Bronchial epithelial cell (primary cell): ENCODE data around the gene CRYBA1. TPM values are rescaled to one million over a fixed set of nuclear protein-coding genes. Genes with fewer than 3 reads are reported as not detected.
A peak's percentile ranks its signal among the peaks of the same experiment; 100 is the strongest.
"Not testable (repeated sequence)": the region's sequence is repeated elsewhere in the genome, so short reads cannot be mapped to it uniquely, and the experiment has no call there.

ENCODE experiments used
- DNase-seq: peaks from one replicate; pipeline ENCODE4 v3.0.0-alpha.2; 2010; ENCODE audit warnings: low read depth
- FAIRE-seq: peaks from 2 replicates; lab custom pipeline; 2011; peaks lifted over from hg19 to GRCh38; lab: Jason Lieb, UNC
- H3K27me3 ChIP-seq: 2 replicates; pipeline ENCODE4 v1.5.1; 2011; ENCODE audit warnings: low read length; ENCODE audit not compliant: control insufficient read depth, insufficient read depth
- H3K36me3 ChIP-seq: 2 replicates; pipeline ENCODE4 v1.5.1; 2011; ENCODE audit warnings: low read length; ENCODE audit not compliant: control insufficient read depth, insufficient read depth
- H3K4me3 ChIP-seq: 2 replicates; pipeline ENCODE4 v1.5.1; 2011; ENCODE audit warnings: mild to moderate bottlenecking, low read depth, low read length, control low read depth
- total RNA-seq: library from RNA; depleted of rRNA; stranded (reverse); fragments of >200 nt; gene quantifications from 2 replicates; pipeline ENCODE4 v1.2.1, GENCODE V29; 2014
- TF ChIP-seq, protein P1 (sequence below): IDR thresholded peaks from 2 replicates; pipeline ENCODE4 v1.5.1; 2011; ENCODE audit warnings: mild to moderate bottlenecking, moderate library complexity, low read length, control low read depth, inconsistent platforms; ENCODE audit not compliant: insufficient read depth, severe bottlenecking

The CRYBA1 gene
- total RNA-seq, 1 donor from 2014 or later, result not detected

GRCh38 chr17:29255926-29256522 is 9.4 kb downstream of the CRYBA1 start:
- TF ChIP-seq, protein P1, sequence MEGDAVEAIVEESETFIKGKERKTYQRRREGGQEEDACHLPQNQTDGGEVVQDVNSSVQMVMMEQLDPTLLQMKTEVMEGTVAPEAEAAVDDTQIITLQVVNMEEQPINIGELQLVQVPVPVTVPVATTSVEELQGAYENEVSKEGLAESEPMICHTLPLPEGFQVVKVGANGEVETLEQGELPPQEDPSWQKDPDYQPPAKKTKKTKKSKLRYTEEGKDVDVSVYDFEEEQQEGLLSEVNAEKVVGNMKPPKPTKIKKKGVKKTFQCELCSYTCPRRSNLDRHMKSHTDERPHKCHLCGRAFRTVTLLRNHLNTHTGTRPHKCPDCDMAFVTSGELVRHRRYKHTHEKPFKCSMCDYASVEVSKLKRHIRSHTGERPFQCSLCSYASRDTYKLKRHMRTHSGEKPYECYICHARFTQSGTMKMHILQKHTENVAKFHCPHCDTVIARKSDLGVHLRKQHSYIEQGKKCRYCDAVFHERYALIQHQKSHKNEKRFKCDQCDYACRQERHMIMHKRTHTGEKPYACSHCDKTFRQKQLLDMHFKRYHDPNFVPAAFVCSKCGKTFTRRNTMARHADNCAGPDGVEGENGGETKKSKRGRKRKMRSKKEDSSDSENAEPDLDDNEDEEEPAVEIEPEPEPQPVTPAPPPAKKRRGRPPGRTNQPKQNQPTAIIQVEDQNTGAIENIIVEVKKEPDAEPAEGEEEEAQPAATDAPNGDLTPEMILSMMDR, result no peak
- no peak for FAIRE-seq
- H3K36me3 ChIP-seq, result peaks cover 3% of the 10 kb centered on the region

GRCh38 chr17:29256735-29257466 is 10.2 kb downstream of the CRYBA1 start:
- TF ChIP-seq, protein P1, result no peak
- DNase-seq, result no peak
- no peaks in the 10 kb centered on the region for H3K27me3 ChIP-seq
- peaks cover 3% of the 10 kb centered on the region for H3K36me3 ChIP-seq
- FAIRE-seq, result peak; percentile 60
- no peak overlapping the region for H3K4me3 ChIP-seq

More at GRCh38 chr17:29255926-29256522, 9.4 kb downstream of the CRYBA1 start:
- Histone ChIP-seq H3K4me3 (no peak overlapping the region), H3K27me3 (no peaks in the 10 kb centered on the region)
- DNase-seq, result no peak

- H3K27me3 ChIP-seq, result no peaks in the 10 kb centered on the region
- DNase-seq, result no peak
- TF ChIP-seq, protein P1, result no peak
- no peak for FAIRE-seq
- H3K36me3 ChIP-seq, result peaks cover 4% of the 10 kb centered on the region
- H3K4me3 ChIP-seq, result no peak overlapping the region
These were observed 11.1 kb downstream of the CRYBA1 start for GRCh38 chr17:29257756-29258155.

DNA sequence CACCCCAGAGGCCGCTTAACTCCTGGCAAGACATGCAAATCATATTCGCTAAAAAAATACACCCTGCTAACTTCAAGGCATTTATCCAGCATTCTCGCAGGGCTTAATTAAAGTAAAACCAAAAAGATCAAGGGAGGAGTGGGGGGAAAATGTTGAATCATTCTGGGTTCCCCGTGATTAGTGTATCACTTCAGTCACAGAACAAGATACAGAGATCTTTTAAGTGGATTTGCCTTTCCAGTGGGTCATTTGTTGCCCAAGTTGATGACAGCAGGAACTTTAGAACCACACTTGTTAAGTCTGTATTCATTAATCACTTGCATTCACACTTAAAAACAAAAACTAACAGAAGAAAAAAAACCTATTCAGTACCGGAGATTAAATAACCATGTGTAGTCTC is 17.3 kb downstream of the CRYBA1 start:
- Histone ChIP-seq H3K4me3 (no peak overlapping the region), H3K36me3 (peaks cover 9% of the 10 kb centered on the region), H3K27me3 (no peaks in the 10 kb centered on the region)
- FAIRE-seq, result no peak
- TF ChIP-seq, protein P1, result no peak
- DNase-seq, result no peak

DNA sequence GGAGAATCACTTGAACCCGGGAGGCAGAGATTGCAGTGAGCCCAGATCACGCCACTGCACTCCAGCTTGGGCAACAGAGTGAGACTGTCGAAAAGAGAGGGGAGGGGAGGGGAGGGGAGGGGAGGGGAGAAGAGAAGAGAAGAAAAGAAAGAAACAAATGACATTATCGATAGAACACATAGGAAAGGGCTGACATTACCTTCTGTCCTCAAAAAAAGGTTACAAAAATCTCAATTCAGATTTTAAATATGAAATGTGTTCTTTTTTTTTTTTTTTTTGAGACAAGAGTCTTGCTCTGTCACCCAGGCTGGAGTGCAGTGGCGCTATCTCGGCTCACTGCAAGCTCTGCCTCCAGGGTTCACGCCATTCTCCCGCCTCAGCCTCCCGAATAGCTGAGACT is 25.3 kb downstream of the CRYBA1 start:
- not testable (repeated sequence) for H3K4me3 ChIP-seq, H3K27me3 ChIP-seq, DNase-seq, FAIRE-seq, H3K36me3 ChIP-seq

DNA sequence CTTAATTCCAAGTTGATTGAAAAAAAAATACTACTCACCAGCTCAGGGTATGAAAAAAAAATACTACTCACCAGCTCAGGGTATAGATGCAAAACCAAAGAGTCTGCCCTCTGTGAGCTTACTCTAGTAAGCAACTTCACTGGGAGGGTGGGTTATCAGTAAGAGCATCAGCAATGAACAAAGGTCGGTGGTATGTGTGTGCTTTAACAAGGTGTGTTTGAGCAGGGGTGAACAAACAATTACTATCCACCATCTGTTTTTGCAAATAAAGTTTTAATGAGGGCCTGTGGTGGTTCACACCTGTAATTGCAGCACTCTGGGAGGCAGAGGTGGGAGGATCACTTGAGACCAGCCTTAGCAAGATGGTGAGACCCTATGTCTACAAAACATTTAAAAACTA is 27.3 kb downstream of the CRYBA1 start:
- peak; percentile 43 for FAIRE-seq

More for the DNA sequence above, 27.3 kb downstream of the CRYBA1 start:
- TF ChIP-seq, protein P1, result no peak
- Histone ChIP-seq H3K4me3 (no peak overlapping the region), H3K27me3 (no peaks in the 10 kb centered on the region), H3K36me3 (peaks cover 7% of the 10 kb centered on the region)
- no peak for DNase-seq
